IMR-90 (cell line): ENCODE results near the gene DNAJC17. TPM values are rescaled to one million over a fixed set of nuclear protein-coding genes. Genes with fewer than 3 reads are reported as not detected.

Experiments
- ATAC-seq: fragments of 200-7000 bp; cut with Tn5 transposase; 2 replicates; pipeline ENCODE4 v1.9.1; 2020; ENCODE audit warnings: low read depth, mild to moderate bottlenecking, moderate library complexity
- BruUV-seq: library from RNA; stranded (reverse); fragments of 400-500 nt; replicated peaks from 2 replicates; lab custom pipeline; 2021; lab: Mats Ljungman, UMichigan
- CTCF ChIA-PET: fragments of 300-600 bp; formaldehyde crosslinking; extraction: SDS; loops from one replicate; lab custom pipeline; 2021; ENCODE audit warnings: antibody characterized with exemption; lab: Yijun Ruan, JAX
- POLR2A ChIA-PET: fragments of 300-600 bp; sonication (Branson Sonifier 250); formaldehyde crosslinking; loops from one replicate; lab custom pipeline; 2022; ENCODE audit warnings: antibody characterized with exemption; ENCODE audit not compliant: unreplicated experiment; lab: Charles Lee
- DNase-seq: peaks from one replicate; pipeline ENCODE4 v3.0.0; 2013
- H2AFZ ChIP-seq: replicated peaks from 2 replicates; pipeline ENCODE3; 2013; ENCODE audit warnings: low read length, mild to moderate bottlenecking; ENCODE audit not compliant: poor library complexity
- H2AK5ac ChIP-seq: 2 replicates; pipeline ENCODE4 v1.6.1; 2013; ENCODE audit warnings: low read depth, low read length, inconsistent platforms
- H2AK9ac ChIP-seq: replicated peaks from 2 replicates; pipeline ENCODE3; 2013; ENCODE audit warnings: mild to moderate bottlenecking, low read depth, low read length, moderate library complexity; ENCODE audit not compliant: poor library complexity
- H2BK120ac ChIP-seq: 2 replicates; pipeline ENCODE4 v1.6.1; 2013; ENCODE audit warnings: low read depth, low read length, inconsistent platforms
- H2BK15ac ChIP-seq: 3 replicates; pipeline ENCODE4 v1.6.1; 2013; ENCODE audit warnings: low read depth, low read length, inconsistent platforms
- H2BK20ac ChIP-seq: 2 replicates; pipeline ENCODE4 v1.6.1; 2013; ENCODE audit warnings: low read depth, mild to moderate bottlenecking, inconsistent platforms, low read length, moderate library complexity
- H2BK5ac ChIP-seq: 2 replicates; pipeline ENCODE4 v1.6.1; 2013; ENCODE audit warnings: mild to moderate bottlenecking, low read depth, low read length, inconsistent platforms; ENCODE audit not compliant: poor library complexity, severe bottlenecking
- H3K14ac ChIP-seq: replicated peaks from 2 replicates; pipeline ENCODE4 v1.6.1; 2013; ENCODE audit warnings: low read depth, low read length, inconsistent platforms
- H3K18ac ChIP-seq: 2 replicates; pipeline ENCODE4 v1.6.1; 2013; ENCODE audit warnings: low read depth, low read length, control low read depth
- H3K23ac ChIP-seq: 2 replicates; pipeline ENCODE4 v1.6.1; 2013; ENCODE audit warnings: low read depth, low read length, inconsistent platforms
- H3K27ac ChIP-seq: 2 replicates; pipeline ENCODE4 v1.5.1; 2013; ENCODE audit warnings: mild to moderate bottlenecking, control low read depth, low read length; ENCODE audit not compliant: insufficient read depth
- H3K27me3 ChIP-seq: 2 replicates; pipeline ENCODE4 v1.6.1; 2013; ENCODE audit warnings: low read length; ENCODE audit not compliant: control insufficient read depth, insufficient read depth
- H3K36me3 ChIP-seq: 2 replicates; pipeline ENCODE4 v1.6.1; 2013; ENCODE audit warnings: low read length, mixed read lengths; ENCODE audit not compliant: control insufficient read depth, insufficient read depth
- H3K4ac ChIP-seq: 2 replicates; pipeline ENCODE4 v1.6.1; 2013; ENCODE audit warnings: low read depth, low read length, inconsistent platforms
- H3K4me1 ChIP-seq: 2 replicates; pipeline ENCODE4 v1.6.1; 2013; ENCODE audit warnings: low read length, mixed read lengths; ENCODE audit not compliant: control insufficient read depth, insufficient read depth
- H3K4me2 ChIP-seq: 2 replicates; pipeline ENCODE4 v1.6.1; 2013; ENCODE audit warnings: low read depth, mild to moderate bottlenecking, control low read depth, low read length, moderate library complexity
- H3K4me3 ChIP-seq: 2 replicates; pipeline ENCODE4 v1.5.1; 2013; ENCODE audit warnings: low read depth, mild to moderate bottlenecking, control low read depth, low read length, moderate library complexity; ENCODE audit not compliant: insufficient read depth
- H3K56ac ChIP-seq: 2 replicates; pipeline ENCODE4 v1.6.1; 2013; ENCODE audit warnings: low read length, inconsistent platforms; ENCODE audit not compliant: insufficient read depth; ENCODE audit errors: extremely low read depth
- H3K79me1 ChIP-seq, 2 experiments: 2 replicates each; pipeline ENCODE4 v1.6.1; 2013; ENCODE audit warnings: low read length in 2 of 2, inconsistent platforms in 1 of 2, low read depth in 1 of 2
- H3K9ac ChIP-seq: 2 replicates; pipeline ENCODE4 v1.6.1; 2013; ENCODE audit warnings: low read depth, low read length, control low read depth
- H3K9me1 ChIP-seq: 2 replicates; pipeline ENCODE4 v1.6.1; 2013; ENCODE audit warnings: low read length, inconsistent platforms; ENCODE audit not compliant: insufficient read depth
- H3K9me3 ChIP-seq: 2 replicates; pipeline ENCODE4 v1.6.1; 2013; ENCODE audit warnings: low read length; ENCODE audit not compliant: control insufficient read depth, insufficient read depth
- H4K20me1 ChIP-seq: 2 replicates; pipeline ENCODE4 v1.6.1; 2013; ENCODE audit warnings: low read length, inconsistent platforms; ENCODE audit not compliant: insufficient read depth
- H4K5ac ChIP-seq: 2 replicates; pipeline ENCODE4 v1.6.1; 2013; ENCODE audit warnings: mild to moderate bottlenecking, low read depth, low read length, control low read depth
- H4K8ac ChIP-seq, 2 experiments: 2 replicates each; pipeline ENCODE4 v1.6.1; 2013; ENCODE audit warnings: low read depth in 2 of 2, low read length in 2 of 2, control low read depth in 1 of 2, inconsistent platforms in 1 of 2
- H4K91ac ChIP-seq: 2 replicates; pipeline ENCODE4 v1.6.1; 2013; ENCODE audit warnings: low read depth, low read length, inconsistent platforms; ENCODE audit not compliant: insufficient read depth
- BHLHE40 ChIP-seq: fragments of 150-350 bp; IDR thresholded peaks from 2 replicates; pipeline ENCODE4 v1.6.1; 2016; ENCODE audit warnings: mild to moderate bottlenecking, low read depth, low read length
- CEBPB ChIP-seq: IDR thresholded peaks from 2 replicates; pipeline ENCODE4 v1.6.1; 2012; ENCODE audit warnings: low read depth, low read length, improper control_type of control experiment
- CHD1 ChIP-seq: IDR thresholded peaks from 2 replicates; pipeline ENCODE4 v1.6.1; 2012; ENCODE audit warnings: low read depth, low read length, improper control_type of control experiment
- CTCF ChIP-seq: conservative IDR thresholded peaks from 2 replicates; pipeline ENCODE4 v1.5.1; 2012; ENCODE audit warnings: mild to moderate bottlenecking, low read depth, low read length, improper control_type of control experiment
- ELK1 ChIP-seq: fragments of 150-350 bp; IDR thresholded peaks from 2 replicates; pipeline ENCODE4 v1.6.1; 2016; ENCODE audit warnings: low read depth, mild to moderate bottlenecking, low read length, moderate library complexity, borderline replicate concordance
- FOS ChIP-seq: fragments of 150-350 bp; IDR thresholded peaks from 2 replicates; pipeline ENCODE4 v1.6.1; 2016; ENCODE audit warnings: low read depth, low read length
- MAFK ChIP-seq: IDR thresholded peaks from 2 replicates; pipeline ENCODE4 v1.6.1; 2012; ENCODE audit warnings: low read depth, low read length, improper control_type of control experiment
- MAZ ChIP-seq: IDR thresholded peaks from 2 replicates; pipeline ENCODE4 v1.6.1; 2012; ENCODE audit warnings: low read depth, mild to moderate bottlenecking, low read length, improper control_type of control experiment, moderate library complexity, borderline replicate concordance
- POLR2A ChIP-seq: IDR thresholded peaks from 2 replicates; pipeline ENCODE4 v1.6.1; 2012; ENCODE audit warnings: mild to moderate bottlenecking, low read depth, low read length
- RAD21 ChIP-seq: IDR thresholded peaks from 2 replicates; pipeline ENCODE4 v1.6.1; 2012; ENCODE audit warnings: low read length, improper control_type of control experiment
- RCOR1 ChIP-seq: IDR thresholded peaks from 2 replicates; pipeline ENCODE4 v1.6.1; 2012; ENCODE audit warnings: mild to moderate bottlenecking, low read length, improper control_type of control experiment; ENCODE audit not compliant: insufficient replicate concordance
- RFX5 ChIP-seq: IDR thresholded peaks from 2 replicates; pipeline ENCODE4 v1.8.0; 2012; ENCODE audit warnings: low read depth, mild to moderate bottlenecking, low read length, moderate library complexity
- SMC3 ChIP-seq: fragments of 150-350 bp; IDR thresholded peaks from 2 replicates; pipeline ENCODE4 v1.6.1; 2016; ENCODE audit warnings: low read depth, mild to moderate bottlenecking, antibody characterized with exemption, low read length, moderate library complexity
- USF2 ChIP-seq: fragments of 150-350 bp; IDR thresholded peaks from 2 replicates; pipeline ENCODE4 v1.6.1; 2017; ENCODE audit warnings: mild to moderate bottlenecking, antibody characterized with exemption, low read length, low read depth
- WGBS, 2 experiments: methylation state at CpG; one replicate each; pipeline versions ENCODE4 v1.1.5 to v1.1.7; 2013; ENCODE audit warnings: missing lambda C conversion rate in 2 of 2; ENCODE audit not compliant: insufficient read length in 1 of 2; ENCODE audit errors: extremely low coverage in 2 of 2; 5-methylcytosine and 5-hydroxymethylcytosine counted together
- dilution Hi-C: fragments of 300-500 bp; cut with HindIII; formaldehyde crosslinking; loops from one replicate; pipeline ENCODE4 v1.14.3; 2018; ENCODE audit warnings: low sequenced_read_pairs; ENCODE audit not compliant: unreplicated experiment
- in situ Hi-C: fragments of 300-500 bp; cut with MboI; formaldehyde crosslinking; loops from 3 replicates; pipeline ENCODE4 v1.14.3; 2019; ENCODE audit warnings: low sequenced_read_pairs, inconsistent platforms, mixed read lengths
- intact Hi-C: fragments of 100-400 bp; cut with micrococcal nuclease; formaldehyde crosslinking; loops from 2 replicates; pipeline ENCODE4 v1.10.0; 2022
- polyA plus RNA-seq, 3 experiments: library from polyadenylated mRNA; depleted of rRNA; stranded (reverse); fragments of >200 nt; gene quantifications; 2 replicates each; pipeline ENCODE4 v1.2.3, GENCODE V29; 2012; ENCODE audit warnings: low replicate concordance in 1 of 3
- total RNA-seq: library from RNA; depleted of rRNA; stranded (reverse); fragments of >200 nt; gene quantifications from 2 replicates; pipeline ENCODE4 v1.2.3, GENCODE V29; 2012

DNAJC17 gene
- total and polyA plus RNA-seq, 2 of the 4 experiments (the other 2 are of a cell fraction) = 58.6 to 107 TPM

GRCh38 chr15:40722354-40722753, 84.9 kb downstream of the DNAJC17 start:
- no peaks in the 10 kb centered on the region for H3K9me1 ChIP-seq
- no peak overlapping the region for H3K56ac ChIP-seq
- H3K36me3 ChIP-seq = 0 out of 2 replicates have a peak, but pooled peaks cover 1% of the 10 kb centered on the region
- intact Hi-C loops = no loop called here
- ChIA-PET CTCF (no interaction called here), POLR2A (no interaction called here)
- WGBS, 2 experiments = 100% methylated on average over 1 of the region's 4 CpGs; no CpG with 5 or more reads in 1 of the 2 experiments
- no peak overlapping the region for H2AK5ac ChIP-seq
- no peak overlapping the region for H4K91ac ChIP-seq
- BruUV-seq = no TSS peak
- no peak overlapping the region for H3K9ac ChIP-seq
- H4K8ac ChIP-seq = no peak overlapping the region
- TF ChIP-seq MAZ (no peak), BHLHE40 (no peak), MAFK (no peak), FOS (no peak), RAD21 (no peak), POLR2A (no peak), USF2 (no peak), CEBPB (no peak), ELK1 (no peak), RCOR1 (no peak), RFX5 (no peak), CTCF (no peak), CHD1 (no peak), SMC3 (no peak)
- in situ Hi-C loops = no loop called here
- no peaks in the 10 kb centered on the region for H3K9me3 ChIP-seq
- no peak overlapping the region for H2AK9ac ChIP-seq
- no peaks in the 10 kb centered on the region for H3K27me3 ChIP-seq
- no peak overlapping the region for H3K4ac ChIP-seq
- H4K5ac ChIP-seq = no peak overlapping the region
- no peaks in the 10 kb centered on the region for H4K20me1 ChIP-seq
- DNase-seq = no peak
- no peaks in the 10 kb centered on the region for H3K4me1 ChIP-seq
- H2BK120ac ChIP-seq = no peak overlapping the region
- H3K14ac ChIP-seq = no peak overlapping the region
- H3K4me3 ChIP-seq = no peak overlapping the region
- H2BK15ac ChIP-seq = no peak overlapping the region
- no peak overlapping the region for H2AFZ ChIP-seq
- H2BK20ac ChIP-seq = no peak overlapping the region
- no peaks in the 10 kb centered on the region for H3K79me1 ChIP-seq
- H2BK5ac ChIP-seq = no peak overlapping the region
- dilution Hi-C loops = no loop called here
- no peak overlapping the region for H3K23ac ChIP-seq
- H3K27ac ChIP-seq = no peak overlapping the region
- no peak overlapping the region for H3K4me2 ChIP-seq
- H3K18ac ChIP-seq = no peak overlapping the region
- no peak for ATAC-seq
